HCT116 (cell line): Measurements from ENCODE around the gene NXPE3.

Experiments used
- EZH2 ChIP-seq: fragments of 200-600 bp; sonication (generic); IDR thresholded peaks from 2 replicates; pipeline ENCODE4 v1.6.1; 2017; ENCODE audit warnings: antibody characterized with exemption, mixed run types
- POLR2A ChIP-seq: IDR thresholded peaks from 2 replicates; pipeline ENCODE4 v1.7.0; 2011; ENCODE audit warnings: borderline replicate concordance; ENCODE audit not compliant: insufficient read depth, insufficient read length; ENCODE audit errors: extremely low read depth
- POLR2AphosphoS5 ChIP-seq: IDR thresholded peaks from 2 replicates; pipeline ENCODE4 v1.6.1; 2011; ENCODE audit warnings: mild to moderate bottlenecking, low read depth, low read length, moderate library complexity
- ZNF274 ChIP-seq: fragments of 200-500 bp; sonication (Bioruptor generic); IDR thresholded peaks from 2 replicates; pipeline ENCODE4 v1.6.1; 2014; ENCODE audit warnings: mild to moderate bottlenecking, low read depth, low read length, inconsistent platforms
- TF ChIP-seq, protein P1 (sequence below), 3 experiments: fragments of 200-600 bp in 1 of 3; sonication (generic) in 1 of 3; IDR thresholded peaks in 2 of 3; conservative IDR thresholded peaks in 1 of 3; 2 replicates each; pipeline ENCODE4 v1.5.1; 2012 to 2017; ENCODE audit warnings: low read depth in 2 of 3, low read length in 2 of 3, antibody characterized with exemption in 1 of 3, borderline replicate concordance in 1 of 3, control low read depth in 1 of 3, mild to moderate bottlenecking in 1 of 3, mixed read lengths in 1 of 3, mixed run types in 1 of 3, moderate library complexity in 1 of 3; ENCODE audit not compliant: insufficient read depth in 1 of 3
- TF ChIP-seq, protein P2 (sequence below): IDR thresholded peaks from 2 replicates; pipeline ENCODE4 v1.6.1; 2012
- TF ChIP-seq, protein P3 (sequence below): IDR thresholded peaks from 2 replicates; pipeline ENCODE4 v1.6.1; 2012

DNA sequence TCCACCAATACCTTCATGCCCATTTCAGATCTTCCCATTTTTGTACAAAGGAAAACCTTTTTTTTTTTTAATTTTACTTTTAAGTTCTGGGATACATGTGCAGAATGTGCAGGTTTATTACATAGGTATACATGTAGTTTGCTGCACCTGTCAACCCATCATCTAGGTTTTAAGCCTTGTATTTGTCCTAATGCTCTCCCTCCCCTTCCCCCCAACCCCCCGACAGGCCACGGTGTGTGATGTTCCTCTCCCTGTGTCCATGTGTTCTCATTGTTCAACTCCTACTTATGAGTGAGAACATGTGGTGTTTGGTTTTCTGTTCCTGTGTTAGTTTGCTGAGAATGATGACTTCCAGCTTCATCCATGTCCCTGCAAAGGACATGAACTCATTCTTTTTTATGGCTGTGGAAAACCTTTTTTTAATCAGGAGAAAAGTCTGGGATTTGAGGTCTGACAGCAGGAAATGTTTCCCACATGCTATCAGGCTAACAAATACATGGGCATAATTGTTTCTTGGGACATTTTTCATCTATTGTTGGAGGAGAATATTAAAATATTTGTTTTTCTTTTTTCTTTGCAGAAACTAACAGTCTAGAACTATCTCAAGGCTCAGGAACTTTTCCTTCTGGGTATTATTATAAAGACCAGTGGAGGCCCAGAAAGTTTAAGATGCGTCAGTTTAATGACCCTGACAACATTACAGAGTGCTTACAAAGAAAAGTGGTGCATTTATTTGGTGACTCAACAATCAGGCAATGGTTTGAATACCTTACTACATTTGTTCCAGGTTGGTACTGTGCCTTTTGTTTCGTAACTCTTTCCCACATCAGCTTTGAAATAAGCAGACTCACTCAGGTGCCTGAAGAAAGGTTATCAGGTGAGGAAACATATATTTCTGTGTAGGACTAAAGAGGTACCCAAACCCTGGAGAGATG is 37.5 kb downstream of the NXPE3 start:
- TF ChIP-seq EZH2 (no peak), POLR2A (no peak), ZNF274 (no peak), POLR2AphosphoS5 (no peak)
- TF ChIP-seq, protein P1, sequence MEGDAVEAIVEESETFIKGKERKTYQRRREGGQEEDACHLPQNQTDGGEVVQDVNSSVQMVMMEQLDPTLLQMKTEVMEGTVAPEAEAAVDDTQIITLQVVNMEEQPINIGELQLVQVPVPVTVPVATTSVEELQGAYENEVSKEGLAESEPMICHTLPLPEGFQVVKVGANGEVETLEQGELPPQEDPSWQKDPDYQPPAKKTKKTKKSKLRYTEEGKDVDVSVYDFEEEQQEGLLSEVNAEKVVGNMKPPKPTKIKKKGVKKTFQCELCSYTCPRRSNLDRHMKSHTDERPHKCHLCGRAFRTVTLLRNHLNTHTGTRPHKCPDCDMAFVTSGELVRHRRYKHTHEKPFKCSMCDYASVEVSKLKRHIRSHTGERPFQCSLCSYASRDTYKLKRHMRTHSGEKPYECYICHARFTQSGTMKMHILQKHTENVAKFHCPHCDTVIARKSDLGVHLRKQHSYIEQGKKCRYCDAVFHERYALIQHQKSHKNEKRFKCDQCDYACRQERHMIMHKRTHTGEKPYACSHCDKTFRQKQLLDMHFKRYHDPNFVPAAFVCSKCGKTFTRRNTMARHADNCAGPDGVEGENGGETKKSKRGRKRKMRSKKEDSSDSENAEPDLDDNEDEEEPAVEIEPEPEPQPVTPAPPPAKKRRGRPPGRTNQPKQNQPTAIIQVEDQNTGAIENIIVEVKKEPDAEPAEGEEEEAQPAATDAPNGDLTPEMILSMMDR (IDR thresholded peaks at IDR 0.05 in 2 of 3, conservative IDR thresholded peaks at IDR 0.05 in 1 of 3; ENCODE audit: borderline replicate concordance in 1 of 3, insufficient read depth in 1 of 3, low read depth in 2 of 3, low read length in 2 of 3): no peak
- TF ChIP-seq, protein P2, sequence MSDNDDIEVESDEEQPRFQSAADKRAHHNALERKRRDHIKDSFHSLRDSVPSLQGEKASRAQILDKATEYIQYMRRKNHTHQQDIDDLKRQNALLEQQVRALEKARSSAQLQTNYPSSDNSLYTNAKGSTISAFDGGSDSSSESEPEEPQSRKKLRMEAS: no peak
- TF ChIP-seq, protein P3, sequence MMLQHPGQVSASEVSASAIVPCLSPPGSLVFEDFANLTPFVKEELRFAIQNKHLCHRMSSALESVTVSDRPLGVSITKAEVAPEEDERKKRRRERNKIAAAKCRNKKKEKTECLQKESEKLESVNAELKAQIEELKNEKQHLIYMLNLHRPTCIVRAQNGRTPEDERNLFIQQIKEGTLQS: no peak
